Kidney (tissue), 14 donors: ENCODE results near the gene PARG. TPM values are rescaled to one million over a fixed set of nuclear protein-coding genes. Genes with fewer than 3 reads are reported as not detected.

ENCODE experiments used
- DNase-seq, 5 donors: peaks; one replicate each; pipeline ENCODE4 v3.0.0-alpha.2; 2013 to 2020
- FAIRE-seq: peaks from 2 replicates; lab custom pipeline; 2012; peaks lifted over from hg19 to GRCh38; lab: Jason Lieb, UNC
- H3K27ac ChIP-seq, 2 donors: one replicate each; pipeline ENCODE4 v1.7.0; 2013; ENCODE audit warnings: low read depth in 2 of 2, low read length in 2 of 2, inconsistent platforms in 1 of 2
- H3K27me3 ChIP-seq: one replicate; pipeline ENCODE4 v1.7.1; 2013; ENCODE audit warnings: low read length, inconsistent platforms; ENCODE audit not compliant: control insufficient read depth, insufficient read depth
- H3K36me3 ChIP-seq, 3 donors: one replicate each; pipeline versions ENCODE4 v1.7.0 to v1.7.1; 2013; ENCODE audit warnings: low read length in 3 of 3, control low read depth in 1 of 3, inconsistent platforms in 1 of 3; ENCODE audit not compliant: insufficient read depth in 3 of 3, control insufficient read depth in 2 of 3
- H3K4me1 ChIP-seq, 3 donors: one replicate each; pipeline versions ENCODE4 v1.7.0 to v1.7.1; 2013; ENCODE audit warnings: low read length in 3 of 3, inconsistent platforms in 1 of 3, low read depth in 1 of 3; ENCODE audit not compliant: control insufficient read depth in 2 of 3, insufficient read depth in 2 of 3
- H3K4me3 ChIP-seq, 3 donors: one replicate each; pipeline versions ENCODE4 v1.7.0 to v1.8.1; 2013; ENCODE audit warnings: low read length in 3 of 3, control low read depth in 1 of 3, inconsistent platforms in 1 of 3
- H3K9ac ChIP-seq, 3 donors: one replicate each; pipeline versions ENCODE4 v1.7.0 to v1.7.1; 2013; ENCODE audit warnings: low read length in 3 of 3, control low read depth in 1 of 3, inconsistent platforms in 1 of 3
- H3K9me3 ChIP-seq, 3 donors: one replicate each; pipeline versions ENCODE4 v1.7.0 to v1.7.1; 2013; ENCODE audit warnings: low read length in 3 of 3, control low read depth in 1 of 3, inconsistent platforms in 1 of 3; ENCODE audit not compliant: control insufficient read depth in 2 of 3, insufficient read depth in 1 of 3
- intact Hi-C: fragments of 100-400 bp; cut with DNase I; formaldehyde crosslinking; loops from one replicate; pipeline ENCODE4 v1.11.1; 2022
- polyA plus RNA-seq: library from polyadenylated mRNA; stranded (reverse); fragments of 350-450 nt; fragmentation: Illumina TruSeq; extraction: RNeasy Lipid Tissue Mini Kit (QIAGEN cat#74804); gene quantifications from one replicate; pipeline ENCODE4 v1.2.3, GENCODE V29; 2014; ENCODE audit warnings: low read depth, low replicate concordance; ENCODE audit not compliant: insufficient read depth
- total RNA-seq: library from RNA; stranded (reverse); fragmentation: NEBNext Ultra II Directional; extraction: Animal tissue kit (Norgen Biotek cat#: 25700); gene quantifications from one replicate; pipeline ENCODE4 v1.2.1, GENCODE V29; 2021
- TF ChIP-seq, protein P1 (sequence below): IDR thresholded peaks from 3 replicates; pipeline ENCODE4 v1.5.1; 2012; ENCODE audit warnings: mild to moderate bottlenecking, moderate library complexity, borderline replicate concordance; ENCODE audit not compliant: insufficient read depth; ENCODE audit errors: extremely low read depth
- donor health status: control.
- donor health status: control.
- donor health status: control.
- donor health status: control.
- donor health status: control.
- donor health status: DM: yes; HTN: yes; CAD: no.
- donor health status: Normal renal cell carcinoma (clear cell type).

Gene PARG
- total and polyA plus RNA-seq, 2 donors from 2014 or later: 7.8 to 30.3 TPM

DNA sequence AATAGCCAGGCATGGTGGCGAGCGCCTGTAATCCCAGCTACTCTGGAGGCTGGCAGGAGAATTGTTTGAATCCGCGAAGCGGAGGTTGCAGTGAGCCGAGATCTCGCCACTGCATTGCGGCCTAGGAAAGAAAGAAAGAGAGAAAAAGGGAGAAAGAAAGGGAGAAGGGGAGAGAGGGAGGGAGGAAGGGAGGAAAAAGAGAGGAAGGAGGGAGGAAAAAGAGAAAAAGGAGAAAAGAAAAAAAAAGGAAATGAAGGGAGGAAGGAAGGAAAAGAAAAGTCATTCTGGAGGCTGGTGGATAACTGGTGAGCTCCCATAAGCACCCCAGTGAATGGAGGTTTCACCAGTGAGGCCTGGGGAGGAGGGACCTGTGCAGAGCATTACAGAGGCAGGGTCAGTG lies 172.1 kb downstream of the PARG start:
- Histone ChIP-seq H3K9me3 (peaks cover 0 to 3% (median 0%) of the 10 kb centered on the region in 3 donors), H3K27ac (no peak overlapping the region), H3K27me3 (peaks cover 9% of the 10 kb centered on the region), H3K4me3 (no peak overlapping the region), H3K36me3 (no peaks in the 10 kb centered on the region), H3K9ac (no peak overlapping the region), H3K4me1 (peaks cover 0 to 2% (median 0%) of the 10 kb centered on the region in 3 donors)
- no peak for FAIRE-seq
- TF ChIP-seq, protein P1, sequence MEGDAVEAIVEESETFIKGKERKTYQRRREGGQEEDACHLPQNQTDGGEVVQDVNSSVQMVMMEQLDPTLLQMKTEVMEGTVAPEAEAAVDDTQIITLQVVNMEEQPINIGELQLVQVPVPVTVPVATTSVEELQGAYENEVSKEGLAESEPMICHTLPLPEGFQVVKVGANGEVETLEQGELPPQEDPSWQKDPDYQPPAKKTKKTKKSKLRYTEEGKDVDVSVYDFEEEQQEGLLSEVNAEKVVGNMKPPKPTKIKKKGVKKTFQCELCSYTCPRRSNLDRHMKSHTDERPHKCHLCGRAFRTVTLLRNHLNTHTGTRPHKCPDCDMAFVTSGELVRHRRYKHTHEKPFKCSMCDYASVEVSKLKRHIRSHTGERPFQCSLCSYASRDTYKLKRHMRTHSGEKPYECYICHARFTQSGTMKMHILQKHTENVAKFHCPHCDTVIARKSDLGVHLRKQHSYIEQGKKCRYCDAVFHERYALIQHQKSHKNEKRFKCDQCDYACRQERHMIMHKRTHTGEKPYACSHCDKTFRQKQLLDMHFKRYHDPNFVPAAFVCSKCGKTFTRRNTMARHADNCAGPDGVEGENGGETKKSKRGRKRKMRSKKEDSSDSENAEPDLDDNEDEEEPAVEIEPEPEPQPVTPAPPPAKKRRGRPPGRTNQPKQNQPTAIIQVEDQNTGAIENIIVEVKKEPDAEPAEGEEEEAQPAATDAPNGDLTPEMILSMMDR: no peak
- DNase-seq: no peak
- intact Hi-C loops: no loop called here

DNA sequence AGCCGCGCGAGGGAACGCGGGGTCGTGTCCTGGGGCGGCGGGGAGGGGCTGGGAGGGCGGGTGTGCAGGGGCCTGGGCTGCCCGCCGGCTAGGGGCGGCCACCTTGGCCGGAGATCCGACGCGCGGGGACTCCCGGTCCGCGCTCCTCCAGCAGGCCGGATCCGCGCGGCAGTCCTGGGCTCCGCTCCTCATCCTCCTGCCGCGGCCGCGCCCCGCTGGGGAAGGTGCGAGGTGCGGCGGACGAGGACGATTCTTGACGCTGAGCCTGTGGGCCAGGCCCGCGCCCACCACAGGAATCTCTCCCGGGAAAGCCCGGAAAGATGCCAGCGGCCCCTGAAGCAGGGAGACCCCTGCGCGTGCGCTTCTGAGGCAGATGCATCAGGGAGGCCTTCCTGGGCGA lies 173.1 kb downstream of the PARG start:
- no peak overlapping the region for H3K4me3 ChIP-seq
- TF ChIP-seq, protein P1: no peak
- H3K9me3 ChIP-seq: peaks cover 0 to 3% (median 0%) of the 10 kb centered on the region in 3 donors
- H3K36me3 ChIP-seq: no peaks in the 10 kb centered on the region
- intact Hi-C loops: no loop called here
- H3K27me3 ChIP-seq: peaks cover 9% of the 10 kb centered on the region
- FAIRE-seq (no peak), DNase-seq (peak in 1 of 5 donors; percentile 1)
- H3K4me1 ChIP-seq: peaks cover 0 to 2% (median 0%) of the 10 kb centered on the region in 3 donors
- no peak overlapping the region for H3K27ac ChIP-seq
- no peak overlapping the region for H3K9ac ChIP-seq

DNA sequence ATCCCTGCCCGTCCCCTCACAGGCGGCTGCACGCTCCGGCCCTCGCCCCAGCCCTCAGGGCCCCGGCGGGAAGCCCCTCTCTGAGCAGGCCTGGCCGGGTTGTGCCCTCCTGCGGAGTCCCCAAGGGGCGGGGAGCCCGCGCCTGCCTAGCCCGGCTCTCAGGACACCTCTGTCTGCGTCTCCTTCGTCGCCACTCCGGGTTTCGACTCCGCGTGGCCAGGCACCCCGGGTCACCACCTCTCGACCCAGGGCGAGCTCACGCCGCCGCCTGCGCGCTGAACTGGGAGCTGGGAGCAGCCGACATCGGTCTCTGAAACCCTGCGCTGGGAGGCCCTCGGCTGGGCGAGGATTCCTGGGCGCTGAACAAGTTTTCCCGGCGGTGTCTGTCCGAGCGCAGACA lies 173.5 kb downstream of the PARG start:
- no peak overlapping the region for H3K9ac ChIP-seq
- H3K36me3 ChIP-seq: no peaks in the 10 kb centered on the region
- peaks cover 9% of the 10 kb centered on the region for H3K27me3 ChIP-seq
- H3K4me1 ChIP-seq: peaks cover 0 to 2% (median 0%) of the 10 kb centered on the region in 3 donors
- TF ChIP-seq, protein P1: no peak
- DNase-seq (no peak), FAIRE-seq (no peak)
- H3K9me3 ChIP-seq: peaks cover 0 to 3% (median 0%) of the 10 kb centered on the region in 3 donors
- no peak overlapping the region for H3K4me3 ChIP-seq
- H3K27ac ChIP-seq: no peak overlapping the region
- intact Hi-C loops: no loop called here

Other genes with a start within 250 kb of the PARG start
- 82.8 TPM for gene OGDHL, start 179.7 kb downstream of the PARG start, total RNA-seq
- gene OGDHL, start 179.7 kb downstream of the PARG start, polyA plus RNA-seq: 247 TPM
- 19.4 TPM for gene TIMM23B, start within 50 bp of the PARG start, total RNA-seq
- gene TIMM23B, start within 50 bp of the PARG start, polyA plus RNA-seq: 4.1 TPM
- gene AGAP6, start 46.4 kb upstream of the PARG start, total RNA-seq: 14.4 TPM
- 5.2 TPM for gene AGAP6, start 46.4 kb upstream of the PARG start, polyA plus RNA-seq
- 42.2 TPM for gene WASHC2A, start 125.9 kb upstream of the PARG start, total RNA-seq
- gene WASHC2A, start 125.9 kb upstream of the PARG start, polyA plus RNA-seq: 24.4 TPM